Spleen (tissue), 11 donors: ENCODE results near the gene AHI1. TPM values are rescaled to one million over a fixed set of nuclear protein-coding genes. Genes with fewer than 3 reads are reported as not detected.
A peak's percentile ranks its signal among the peaks of the same experiment; 100 is the strongest.

ENCODE experiments used
- DNase-seq: peaks from one replicate; pipeline ENCODE4 v3.0.0-alpha.2; 2020
- H3K27ac ChIP-seq, 8 donors: fragments of 200-600 bp; sonication (generic) in 7 of 8; 1 replicate in 4 of 8; 2 replicates in 4 of 8; pipeline versions ENCODE4 v1.5.0 to v1.8.0; 2016 to 2021; ENCODE audit warnings: inconsistent platforms in 4 of 8, mild to moderate bottlenecking in 4 of 8, moderate library complexity in 1 of 8
- H3K27me3 ChIP-seq, 7 donors: fragments of 200-600 bp; sonication (generic) in 6 of 7; replicated peaks in 1 of 7; 1 replicate in 4 of 7; 2 replicates in 3 of 7; pipeline versions ENCODE4 v1.5.0 to v1.8.0; 2016 to 2021; ENCODE audit warnings: inconsistent platforms in 3 of 7, mild to moderate bottlenecking in 1 of 7
- H3K36me3 ChIP-seq, 6 donors: fragments of 200-600 bp; sonication (generic) in 5 of 6; 1 replicate in 4 of 6; 2 replicates in 2 of 6; pipeline versions ENCODE4 v1.5.0 to v1.8.0; 2016 to 2021; ENCODE audit warnings: inconsistent platforms in 2 of 6
- H3K4me1 ChIP-seq, 6 donors: fragments of 200-600 bp; sonication (generic) in 5 of 6; 1 replicate in 3 of 6; 2 replicates in 3 of 6; pipeline versions ENCODE4 v1.5.0 to v1.8.0; 2016 to 2021; ENCODE audit warnings: inconsistent platforms in 3 of 6
- H3K4me3 ChIP-seq, 8 donors: fragments of 200-600 bp; sonication (generic) in 7 of 8; 1 replicate in 4 of 8; 2 replicates in 4 of 8; pipeline versions ENCODE4 v1.5.0 to v1.8.0; 2016 to 2021; ENCODE audit warnings: inconsistent platforms in 4 of 8, mild to moderate bottlenecking in 4 of 8, moderate library complexity in 2 of 8
- H3K9me3 ChIP-seq, 8 donors: fragments of 200-600 bp; sonication (generic) in 7 of 8; 1 replicate in 4 of 8; 2 replicates in 4 of 8; pipeline versions ENCODE4 v1.5.0 to v1.8.0; 2016 to 2021; ENCODE audit warnings: inconsistent platforms in 4 of 8
- POLR2A ChIP-seq, 3 donors: fragments of 450-650 bp; IDR thresholded peaks; one replicate each; pipeline ENCODE4 v1.5.1; 2017; ENCODE audit warnings: antibody characterized with exemption in 3 of 3, mild to moderate bottlenecking in 1 of 3
- POLR2AphosphoS5 ChIP-seq, 3 donors: sonication (generic); formaldehyde crosslinking; IDR thresholded peaks; one replicate each; pipeline ENCODE4 v1.5.1; 2017; ENCODE audit warnings: antibody characterized with exemption in 3 of 3
- WGBS, 5 donors: extraction: QIAGEN DNeasy Blood & Tissue Kit in 3 of 5; methylation state at CpG; one replicate each; pipeline versions ENCODE4 v1.1.5 to v1.1.7; 2013 to 2018; 5-methylcytosine and 5-hydroxymethylcytosine counted together
- intact Hi-C: fragments of 100-400 bp; cut with DNase I; formaldehyde crosslinking; loops from one replicate; pipeline ENCODE4 v1.15.0; 2023; ENCODE audit warnings: low total_unique reads
- polyA plus RNA-seq, 3 donors: library from polyadenylated mRNA; stranded (reverse); fragments of 200-250 nt; gene quantifications; one replicate each; pipeline ENCODE4 v1.2.1, GENCODE V29; 2013
- total RNA-seq, 7 donors: library from RNA; depleted of rRNA in 3 of 7; stranded (reverse); fragments of >200 nt in 3 of 7; fragmentation: NEBNext Ultra II Directional in 4 of 7; extraction: Animal tissue kit (Norgen Biotek cat#: 25700) in 4 of 7; gene quantifications; one replicate each; pipeline versions ENCODE4 v1.1.0 to v1.2.1, GENCODE V29; 2016 to 2021
- TF ChIP-seq, protein P1 (sequence below), 11 experiments: fragments of 200-600 bp in 7 of 11; fragments of 450-650 bp in 4 of 11; sonication (generic) in 4 of 11; IDR thresholded peaks in 8 of 11; conservative IDR thresholded peaks in 3 of 11; 1 replicate in 7 of 11; 2 replicates in 4 of 11; pipeline versions ENCODE4 v1.4.0 to v1.8.0; 2016 to 2021; ENCODE audit warnings: antibody characterized with exemption in 11 of 11, inconsistent platforms in 4 of 11, mild to moderate bottlenecking in 1 of 11
- donor health status: healthy with polysubstance abuse.
- donor health status: DM: no; HTN: no; CAD: no; lungs with moderate emphysema.
- donor health status: DM: no; HTN: no; CAD: no.
- donor health status: Bipolar disorder and iron deficiency.
- donor health status: healthy.
- donor health status: DM: no; HTN: no; CAD: no.
- donor health status: DM: yes; HTN: yes; CAD: no.

The AHI1 gene
- total and polyA plus RNA-seq, 10 donors: 3.6 to 21.8 (median 16.9) TPM

GRCh38 chr6:135320721-135321621 lies 176.6 kb downstream of the AHI1 start:
- peaks cover 0 to 5% (median 0%) of the 10 kb centered on the region in 6 donors for H3K36me3 ChIP-seq
- no peaks in the 10 kb centered on the region for H3K27me3 ChIP-seq
- WGBS, 5 donors: 61 to 77% (median 74%) methylated on average over 8 of the region's 8 CpGs
- H3K27ac ChIP-seq: peak overlapping the region in 1 of 8 donors; percentile 11
- H3K4me3 ChIP-seq: no peak overlapping the region
- TF ChIP-seq, protein P1, sequence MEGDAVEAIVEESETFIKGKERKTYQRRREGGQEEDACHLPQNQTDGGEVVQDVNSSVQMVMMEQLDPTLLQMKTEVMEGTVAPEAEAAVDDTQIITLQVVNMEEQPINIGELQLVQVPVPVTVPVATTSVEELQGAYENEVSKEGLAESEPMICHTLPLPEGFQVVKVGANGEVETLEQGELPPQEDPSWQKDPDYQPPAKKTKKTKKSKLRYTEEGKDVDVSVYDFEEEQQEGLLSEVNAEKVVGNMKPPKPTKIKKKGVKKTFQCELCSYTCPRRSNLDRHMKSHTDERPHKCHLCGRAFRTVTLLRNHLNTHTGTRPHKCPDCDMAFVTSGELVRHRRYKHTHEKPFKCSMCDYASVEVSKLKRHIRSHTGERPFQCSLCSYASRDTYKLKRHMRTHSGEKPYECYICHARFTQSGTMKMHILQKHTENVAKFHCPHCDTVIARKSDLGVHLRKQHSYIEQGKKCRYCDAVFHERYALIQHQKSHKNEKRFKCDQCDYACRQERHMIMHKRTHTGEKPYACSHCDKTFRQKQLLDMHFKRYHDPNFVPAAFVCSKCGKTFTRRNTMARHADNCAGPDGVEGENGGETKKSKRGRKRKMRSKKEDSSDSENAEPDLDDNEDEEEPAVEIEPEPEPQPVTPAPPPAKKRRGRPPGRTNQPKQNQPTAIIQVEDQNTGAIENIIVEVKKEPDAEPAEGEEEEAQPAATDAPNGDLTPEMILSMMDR (IDR thresholded peaks at IDR 0.05 in 8 of 11, conservative IDR thresholded peaks at IDR 0.05 in 3 of 11): no peak
- no peak for TF ChIP-seq POLR2A (IDR thresholded peaks at IDR 0.05)
- no peak for TF ChIP-seq POLR2AphosphoS5 (IDR thresholded peaks at IDR 0.05)
- intact Hi-C loops: no loop called here
- H3K9me3 ChIP-seq: no peaks in the 10 kb centered on the region
- no peak for DNase-seq
- H3K4me1 ChIP-seq: peaks cover 0 to 35% (median 4%) of the 10 kb centered on the region in 6 donors

- no peak overlapping the region for H3K4me3 ChIP-seq
- no peak for TF ChIP-seq POLR2AphosphoS5 (IDR thresholded peaks at IDR 0.05)
- TF ChIP-seq POLR2A (IDR thresholded peaks at IDR 0.05): no peak
- TF ChIP-seq, protein P1 (IDR thresholded peaks at IDR 0.05 in 8 of 11, conservative IDR thresholded peaks at IDR 0.05 in 3 of 11): no peak
- intact Hi-C loops: no loop called here
- no peaks in the 10 kb centered on the region for H3K9me3 ChIP-seq
- no peak for DNase-seq
- peaks cover 0 to 30% (median 4%) of the 10 kb centered on the region in 6 donors for H3K4me1 ChIP-seq
- WGBS, 5 donors: 53 to 67% (median 65%) methylated on average over 2 of the region's 2 CpGs
- H3K27ac ChIP-seq: no peak overlapping the region
- peaks cover 0 to 5% (median 0%) of the 10 kb centered on the region in 6 donors for H3K36me3 ChIP-seq
- H3K27me3 ChIP-seq: no peaks in the 10 kb centered on the region
Observed at GRCh38 chr6:135319819-135320218, 177.7 kb downstream of the AHI1 start.

DNA sequence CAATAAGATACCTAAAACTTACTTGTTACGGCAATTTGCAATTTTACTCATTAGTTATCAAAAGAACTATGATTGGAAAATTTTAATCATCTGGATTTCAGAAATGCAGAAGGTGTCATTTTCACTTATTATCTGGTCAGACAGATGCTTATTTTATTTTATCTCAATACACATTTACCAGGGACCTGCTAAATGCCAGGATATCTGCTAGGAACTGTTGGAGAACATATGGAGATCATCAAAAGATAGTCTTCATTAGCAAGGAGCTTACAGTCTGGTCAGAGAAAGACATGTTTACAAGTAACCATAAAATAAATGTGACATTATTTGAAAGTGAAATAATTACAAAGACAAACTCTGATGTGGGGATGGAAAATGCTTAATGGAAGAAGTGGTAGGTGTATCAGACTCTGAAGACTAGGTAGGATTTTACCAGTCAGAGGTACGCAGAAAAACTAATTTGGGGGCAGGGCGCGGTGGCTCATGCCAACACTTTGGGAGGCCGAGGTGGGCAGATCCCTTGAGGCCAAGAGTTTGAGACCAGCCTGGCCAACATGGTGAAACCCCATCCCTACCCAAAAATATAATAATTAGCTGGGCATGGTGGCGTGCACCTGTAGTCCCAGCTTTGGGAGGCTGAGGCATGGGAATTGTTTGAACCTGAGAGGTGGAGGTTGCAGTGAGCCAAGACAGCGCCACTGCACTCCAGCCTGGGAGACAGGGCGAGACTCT lies 178.6 kb downstream of the AHI1 start:
- no peak for DNase-seq
- Histone ChIP-seq H3K4me3 (no peak overlapping the region), H3K27ac (no peak overlapping the region), H3K9me3 (no peaks in the 10 kb centered on the region), H3K4me1 (peaks cover 0 to 30% (median 4%) of the 10 kb centered on the region in 6 donors), H3K36me3 (peaks cover 0 to 5% (median 0%) of the 10 kb centered on the region in 6 donors), H3K27me3 (no peaks in the 10 kb centered on the region)
- intact Hi-C loops: no loop called here
- TF ChIP-seq POLR2A (IDR thresholded peaks at IDR 0.05) (no peak), POLR2AphosphoS5 (IDR thresholded peaks at IDR 0.05) (no peak)
- TF ChIP-seq, protein P1 (IDR thresholded peaks at IDR 0.05 in 8 of 11, conservative IDR thresholded peaks at IDR 0.05 in 3 of 11): no peak
- WGBS, 5 donors: 91 to 95% (median 93%) methylated on average over 8 of the region's 8 CpGs

DNA sequence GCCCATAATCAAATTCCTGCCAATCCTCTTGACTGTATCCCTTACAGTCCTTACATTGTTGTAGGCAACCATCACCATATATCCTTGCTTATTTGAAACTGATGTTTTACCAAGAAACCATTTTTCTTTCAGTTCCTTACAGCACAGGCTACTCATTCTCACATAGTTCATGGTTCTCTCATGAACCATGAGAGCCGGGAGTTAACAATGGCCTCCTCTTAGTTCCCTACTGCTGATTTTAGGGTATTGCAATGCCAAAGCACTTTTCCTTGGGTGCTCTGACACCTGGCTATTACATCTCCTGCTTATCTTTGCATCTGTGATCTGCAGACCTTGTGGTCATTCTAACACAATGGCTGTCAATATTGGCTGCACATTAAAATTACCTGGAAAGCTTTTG lies 183.0 kb downstream of the AHI1 start:
- Histone ChIP-seq H3K36me3 (peaks cover 0 to 5% (median 0%) of the 10 kb centered on the region in 6 donors), H3K27me3 (no peaks in the 10 kb centered on the region), H3K27ac (no peak overlapping the region), H3K9me3 (no peaks in the 10 kb centered on the region), H3K4me1 (no peaks in the 10 kb centered on the region), H3K4me3 (no peak overlapping the region)
- intact Hi-C loops: no loop called here
- DNase-seq: no peak
- 82 to 93% (median 86%) methylated on average over 1 of the region's 1 CpG for WGBS, 5 donors
- no peak for TF ChIP-seq POLR2AphosphoS5 (IDR thresholded peaks at IDR 0.05)
- no peak for TF ChIP-seq POLR2A (IDR thresholded peaks at IDR 0.05)
- TF ChIP-seq, protein P1 (IDR thresholded peaks at IDR 0.05 in 8 of 11, conservative IDR thresholded peaks at IDR 0.05 in 3 of 11): no peak
